Measurements from ENCODE around the gene NFATC1.

DNA sequence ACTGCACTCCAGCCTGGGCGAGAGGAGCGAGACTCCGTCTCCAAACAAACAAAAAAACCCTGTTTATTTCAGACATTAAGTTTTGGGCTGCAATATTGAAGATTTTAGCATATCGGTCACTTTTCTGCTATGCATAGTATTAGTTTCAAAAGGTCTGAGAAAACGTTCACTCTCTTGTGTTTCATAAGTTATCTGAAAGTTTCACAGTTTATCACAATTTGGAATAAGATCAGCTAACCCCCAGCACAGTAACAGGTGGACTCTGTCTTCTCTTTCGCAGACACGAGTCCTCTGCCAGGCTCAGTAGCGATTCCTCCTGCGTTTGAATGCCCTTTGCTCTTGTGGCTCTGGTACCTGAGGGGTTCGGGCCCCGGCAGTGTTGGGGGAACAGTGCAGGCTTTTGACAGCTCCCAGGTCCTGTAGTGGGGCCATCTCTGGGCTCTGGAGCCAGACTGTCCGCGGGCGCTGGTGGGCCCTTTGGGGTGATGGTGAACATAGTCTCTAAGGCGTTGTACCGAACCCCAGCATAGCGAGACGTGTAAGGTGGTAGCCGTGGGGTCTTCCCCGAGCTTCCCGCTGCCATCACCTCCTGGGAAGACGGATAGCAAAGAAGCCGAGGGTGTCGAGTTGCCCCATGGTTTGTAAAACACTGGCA, 20.4 kb downstream of the NFATC1 start:
- TF ChIP-seq, protein P1, sequence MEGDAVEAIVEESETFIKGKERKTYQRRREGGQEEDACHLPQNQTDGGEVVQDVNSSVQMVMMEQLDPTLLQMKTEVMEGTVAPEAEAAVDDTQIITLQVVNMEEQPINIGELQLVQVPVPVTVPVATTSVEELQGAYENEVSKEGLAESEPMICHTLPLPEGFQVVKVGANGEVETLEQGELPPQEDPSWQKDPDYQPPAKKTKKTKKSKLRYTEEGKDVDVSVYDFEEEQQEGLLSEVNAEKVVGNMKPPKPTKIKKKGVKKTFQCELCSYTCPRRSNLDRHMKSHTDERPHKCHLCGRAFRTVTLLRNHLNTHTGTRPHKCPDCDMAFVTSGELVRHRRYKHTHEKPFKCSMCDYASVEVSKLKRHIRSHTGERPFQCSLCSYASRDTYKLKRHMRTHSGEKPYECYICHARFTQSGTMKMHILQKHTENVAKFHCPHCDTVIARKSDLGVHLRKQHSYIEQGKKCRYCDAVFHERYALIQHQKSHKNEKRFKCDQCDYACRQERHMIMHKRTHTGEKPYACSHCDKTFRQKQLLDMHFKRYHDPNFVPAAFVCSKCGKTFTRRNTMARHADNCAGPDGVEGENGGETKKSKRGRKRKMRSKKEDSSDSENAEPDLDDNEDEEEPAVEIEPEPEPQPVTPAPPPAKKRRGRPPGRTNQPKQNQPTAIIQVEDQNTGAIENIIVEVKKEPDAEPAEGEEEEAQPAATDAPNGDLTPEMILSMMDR (conservative IDR thresholded peaks at IDR 0.05 in 1 of 2, IDR thresholded peaks at IDR 0.05 in 1 of 2; ENCODE audit: low read depth in 1 of 2, low read length in 2 of 2) = no peak
- no peak for TF ChIP-seq EZH2 (IDR thresholded peaks at IDR 0.05; ENCODE audit: low read length, missing control alignments)
